ENCODE results near the gene DNAJB12. TPM values are rescaled to one million over a fixed set of nuclear protein-coding genes. Genes with fewer than 3 reads are reported as not detected.

The DNAJB12 gene
- total RNA-seq, 1 experiment from 2014 or later, result 68.1 TPM

DNA sequence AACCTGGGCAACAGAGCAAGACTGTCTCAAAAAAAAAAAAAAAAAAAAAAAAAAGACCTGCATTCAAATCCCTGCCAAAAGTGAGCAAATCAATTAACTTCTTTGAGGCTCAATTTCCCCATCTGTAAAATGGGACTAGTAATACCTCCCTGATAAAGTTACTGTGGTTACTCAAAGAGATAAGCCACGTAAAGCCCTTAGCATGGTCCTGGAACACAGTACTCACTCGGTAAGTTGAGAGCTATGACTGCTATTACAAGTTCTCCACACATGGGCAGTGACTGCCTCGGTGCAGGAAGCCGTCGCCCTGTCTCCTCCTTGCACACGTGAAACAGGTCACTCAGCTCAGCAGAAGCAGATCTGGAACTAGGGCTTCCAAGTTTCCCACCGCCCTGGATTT is 43.1 kb downstream of the DNAJB12 start:
- BruUV-seq (replicated peaks), result no TSS peak
- DNase-seq (ENCODE audit: unreplicated experiment), result no peak
- H3K4me1 Mint-ChIP-seq (ENCODE audit: insufficient read depth, unreplicated experiment), result peaks cover 42% of the 10 kb centered on the region
- H3K27me3 Mint-ChIP-seq (ENCODE audit: insufficient read depth, unreplicated experiment), result no peaks in the 10 kb centered on the region
- intact Hi-C loops (cut with micrococcal nuclease), result no loop called here
- no peak overlapping the region for H3K27ac Mint-ChIP-seq (ENCODE audit: low read depth, unreplicated experiment)
- H3K4me3 Mint-ChIP-seq (ENCODE audit: unreplicated experiment), result no peak overlapping the region
- ChIA-PET CTCF (interaction anchor here (0.5 to 1.3 kb wide), 3 partner anchors 74 to 189 kb away, joined by 3 read pairs; no protein-coding TSS in a partner anchor), POLR2A (interaction anchor here (1.0 to 14.5 kb wide), 2 partner anchors 12 to 35 kb away, joined by 3 to 383 read pairs; partner anchors contain the start of gene DDIT4)
- H3K36me3 Mint-ChIP-seq (ENCODE audit: insufficient read depth, unreplicated experiment), result peaks cover 5% of the 10 kb centered on the region
- no peak for TF ChIP-seq CTCF (IDR thresholded peaks at IDR 0.05; ENCODE audit: unreplicated experiment)
- H3K9me3 Mint-ChIP-seq (ENCODE audit: unreplicated experiment), result no peaks in the 10 kb centered on the region

DNA sequence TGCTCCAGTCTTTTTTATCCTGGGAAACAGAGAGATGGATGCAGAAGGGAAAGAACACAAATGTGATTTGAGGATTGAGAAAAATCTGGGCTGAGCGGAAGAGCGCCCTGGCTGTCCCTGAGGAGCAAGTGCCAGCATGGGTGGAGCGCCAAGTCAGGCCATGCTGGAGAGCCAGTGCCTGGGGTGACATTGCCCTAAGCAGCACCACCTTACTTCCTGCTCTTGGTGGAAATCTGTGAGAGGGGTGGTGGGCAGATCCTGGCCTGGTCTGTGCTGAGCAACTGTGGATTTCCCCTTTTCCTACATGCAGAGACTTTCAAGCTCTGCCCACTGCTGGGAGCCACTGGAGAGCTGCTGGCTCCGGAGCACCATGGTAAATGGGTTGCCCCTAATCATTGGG is 44.1 kb downstream of the DNAJB12 start:
- POLR2A ChIA-PET, result interaction anchor here (1.0 kb wide), 1 partner anchor 20 kb away, joined by 5 read pairs; no protein-coding TSS in a partner anchor
- no peak for DNase-seq (ENCODE audit: unreplicated experiment)

DNA sequence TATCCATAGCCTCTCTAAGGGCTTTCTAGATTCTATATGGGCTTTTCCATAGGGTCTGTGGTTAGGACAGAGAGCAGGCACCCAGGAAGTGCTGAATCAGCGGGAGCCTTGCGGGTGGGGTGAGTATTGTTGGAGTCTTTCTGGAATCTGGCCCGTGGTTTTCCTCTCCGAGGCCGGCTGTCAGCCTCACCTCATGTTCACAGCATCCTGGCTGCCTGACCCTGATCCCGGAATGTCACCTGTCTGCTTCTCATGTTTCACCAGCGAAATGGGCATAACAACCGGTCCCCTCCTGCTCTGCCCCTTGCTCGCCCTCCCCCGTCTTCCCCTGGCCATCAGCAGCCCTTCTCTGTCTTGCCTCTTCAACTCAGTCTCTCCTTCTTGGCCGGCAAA is 44.5 kb downstream of the DNAJB12 start:
- no peak for TF ChIP-seq CTCF (IDR thresholded peaks at IDR 0.05; ENCODE audit: unreplicated experiment)
- Mint-ChIP-seq H3K4me1 (ENCODE audit: insufficient read depth, unreplicated experiment) (peaks cover 35% of the 10 kb centered on the region), H3K27ac (ENCODE audit: low read depth, unreplicated experiment) (peak overlapping the region; percentile 65), H3K36me3 (ENCODE audit: insufficient read depth, unreplicated experiment) (peaks cover 5% of the 10 kb centered on the region), H3K4me3 (ENCODE audit: unreplicated experiment) (no peak overlapping the region), H3K27me3 (ENCODE audit: insufficient read depth, unreplicated experiment) (no peaks in the 10 kb centered on the region), H3K9me3 (ENCODE audit: unreplicated experiment) (no peaks in the 10 kb centered on the region)
- ChIA-PET POLR2A (interaction anchor here (1.0 to 2.7 kb wide), 2 partner anchors 9 to 20 kb away, joined by 5 to 14 read pairs; no protein-coding TSS in a partner anchor), CTCF (no interaction called here)
- intact Hi-C loops (cut with micrococcal nuclease), result no loop called here
- BruUV-seq (replicated peaks), result no TSS peak
- peak; percentile 77 for DNase-seq (ENCODE audit: unreplicated experiment)

More for the DNA sequence above, 44.1 kb downstream of the DNAJB12 start:
- Mint-ChIP-seq H3K4me1 (ENCODE audit: insufficient read depth, unreplicated experiment) (peaks cover 35% of the 10 kb centered on the region), H3K9me3 (ENCODE audit: unreplicated experiment) (no peaks in the 10 kb centered on the region), H3K27me3 (ENCODE audit: insufficient read depth, unreplicated experiment) (no peaks in the 10 kb centered on the region), H3K27ac (ENCODE audit: low read depth, unreplicated experiment) (peak overlapping the region; percentile 65), H3K36me3 (ENCODE audit: insufficient read depth, unreplicated experiment) (peaks cover 5% of the 10 kb centered on the region), H3K4me3 (ENCODE audit: unreplicated experiment) (no peak overlapping the region)
- intact Hi-C loops (cut with micrococcal nuclease), result no loop called here
- CTCF ChIA-PET, result no interaction called here
- no peak for TF ChIP-seq CTCF (IDR thresholded peaks at IDR 0.05; ENCODE audit: unreplicated experiment)
- no TSS peak for BruUV-seq (replicated peaks)

DNA sequence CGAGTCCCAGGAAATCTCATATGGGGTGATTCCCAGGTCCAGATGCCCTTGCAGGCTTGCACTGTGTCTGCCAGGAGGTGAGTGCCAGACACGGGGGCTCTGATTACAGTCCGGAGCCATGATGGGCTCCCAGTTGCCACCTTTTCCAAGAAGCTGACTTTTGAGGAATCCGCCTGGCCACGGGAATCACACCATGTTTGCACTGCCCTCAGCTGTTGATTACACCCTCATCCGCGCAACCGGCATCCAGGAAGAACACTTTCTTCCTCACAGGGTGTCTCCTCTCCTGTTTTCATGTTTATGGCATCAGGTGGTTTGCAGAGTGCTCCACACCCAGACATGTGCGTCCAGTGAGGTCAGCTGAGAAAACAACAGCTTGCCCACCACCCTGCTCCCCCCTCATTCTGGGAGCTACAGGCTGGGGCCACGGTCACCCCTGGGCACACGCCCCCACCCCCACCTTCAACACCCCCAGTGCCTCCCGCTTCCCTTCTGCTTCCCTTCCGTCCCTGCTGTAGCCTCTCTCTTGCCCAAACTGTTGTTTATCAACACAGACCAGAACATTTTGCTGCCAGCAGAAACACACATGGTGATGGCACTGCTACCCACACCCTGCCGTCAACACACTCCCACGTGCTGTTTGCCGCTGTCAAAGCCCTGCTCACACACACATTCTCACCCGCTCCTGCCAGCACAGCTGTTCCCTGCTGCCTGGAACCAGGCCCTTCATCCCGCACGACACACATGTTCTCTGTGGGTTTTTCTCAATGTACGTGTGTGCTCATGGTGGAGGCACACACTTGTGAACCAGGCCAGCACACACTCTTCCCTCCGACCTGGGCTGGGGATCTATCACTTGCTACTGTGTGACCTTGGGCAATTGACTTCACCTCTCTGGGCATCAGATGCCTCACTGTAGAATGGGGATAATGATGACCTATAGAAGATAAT is 45.2 kb downstream of the DNAJB12 start:
- POLR2A ChIA-PET, result interaction anchor here (0.6 to 2.7 kb wide), 8 partner anchors 9 to 168 kb away, joined by 3 to 14 read pairs (median 6); partner anchors contain the start of gene DDIT4
- Mint-ChIP-seq H3K27me3 (ENCODE audit: insufficient read depth, unreplicated experiment) (no peaks in the 10 kb centered on the region), H3K4me3 (ENCODE audit: unreplicated experiment) (peak overlapping the region; percentile 6), H3K4me1 (ENCODE audit: insufficient read depth, unreplicated experiment) (peaks cover 33% of the 10 kb centered on the region), H3K9me3 (ENCODE audit: unreplicated experiment) (no peaks in the 10 kb centered on the region), H3K36me3 (ENCODE audit: insufficient read depth, unreplicated experiment) (peaks cover 5% of the 10 kb centered on the region), H3K27ac (ENCODE audit: low read depth, unreplicated experiment) (peak overlapping the region; percentile 84)
- no peak for DNase-seq (ENCODE audit: unreplicated experiment)
- no TSS peak for BruUV-seq (replicated peaks)
- CTCF ChIA-PET, result interaction anchor here (0.9 to 1.2 kb wide), 2 partner anchors 11 to 17 kb away, joined by 3 to 4 read pairs; no protein-coding TSS in a partner anchor
- TF ChIP-seq CTCF (IDR thresholded peaks at IDR 0.05; ENCODE audit: unreplicated experiment), result no peak
- intact Hi-C loops (cut with micrococcal nuclease), result no loop called here

All from MCF 10A (cell line).